PC-9 (cell line): ENCODE measurements around the gene RBM43.

Experiments used
- CTCF ChIP-seq: fragments of 200-600 bp; sonication (generic); conservative IDR thresholded peaks from 2 replicates; pipeline ENCODE4 v1.6.1; 2017; ENCODE audit warnings: mixed run types, antibody characterized with exemption, mild to moderate bottlenecking, moderate library complexity
- EZH2 ChIP-seq: fragments of 200-600 bp; sonication (generic); IDR thresholded peaks from 2 replicates; pipeline ENCODE4 v1.8.0; 2017; ENCODE audit warnings: antibody characterized with exemption, low read depth

DNA sequence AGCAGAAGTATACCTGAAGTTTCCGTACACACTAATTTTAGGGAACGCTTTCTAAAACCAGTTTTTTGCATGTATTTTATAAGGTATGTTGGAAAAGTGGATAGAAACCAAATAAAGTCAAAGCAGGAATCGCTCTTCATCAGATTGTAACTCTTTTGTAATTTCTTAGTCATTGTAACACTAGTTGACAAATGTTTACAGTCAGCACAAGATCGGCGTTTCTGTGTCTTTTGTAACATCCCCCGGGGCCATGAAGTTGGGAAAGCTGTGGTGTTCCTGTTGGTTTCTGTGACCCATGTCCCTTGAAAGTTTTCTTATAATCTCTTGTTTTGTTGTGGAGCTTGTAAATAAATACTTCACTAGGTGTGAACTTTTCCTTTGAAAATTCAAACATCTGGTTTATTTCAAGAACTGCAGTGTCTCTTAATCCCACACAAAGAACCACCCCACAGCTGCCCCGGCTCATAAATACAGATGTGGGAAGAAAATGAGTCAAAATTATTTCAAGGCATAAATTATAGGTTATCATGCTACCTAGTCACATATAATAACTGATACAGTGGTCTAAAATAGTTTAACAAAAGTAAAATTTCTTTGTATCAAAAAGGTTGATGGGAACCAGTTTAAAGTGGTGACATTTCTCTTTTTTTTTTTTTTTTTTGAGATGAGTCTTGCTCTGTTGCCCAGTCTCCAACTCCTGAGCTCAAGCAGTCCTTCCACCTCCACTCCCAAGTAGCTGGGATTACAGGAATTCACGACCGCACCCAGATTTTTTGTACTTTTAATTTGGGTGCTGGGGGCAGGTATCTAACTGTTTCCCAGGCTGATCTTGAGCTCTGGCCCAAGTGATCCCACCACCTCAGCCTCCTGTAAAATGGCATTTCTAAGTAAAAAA is 28.6 kb upstream of the RBM43 start:
- no peak for TF ChIP-seq CTCF
- no peak for TF ChIP-seq EZH2
